ENCODE measurements around the gene SMIM38. TPM values are rescaled to one million over a fixed set of nuclear protein-coding genes. Genes with fewer than 3 reads are reported as not detected.

Gene SMIM38
- total and polyA plus RNA-seq, 4 donors = 0.03 to 1.7 (median 0.07) TPM

GRCh38 chr11:69170704-69171103, 15.0 kb downstream of the SMIM38 start:
- 86% methylated on average over 6 of the region's 6 CpGs for WGBS
- DNase-seq (ENCODE audit: low spot score) = no peak
- H3K9ac ChIP-seq (ENCODE audit: low read depth in 1 of 2, low read length in 2 of 2) = no peak overlapping the region
- no peaks in the 10 kb centered on the region for H3K27me3 ChIP-seq (ENCODE audit: control insufficient read depth in 4 of 4, insufficient read depth in 4 of 4, low read length in 3 of 4)
- H3K4me1 ChIP-seq (ENCODE audit: control insufficient read depth in 4 of 4, insufficient read depth in 4 of 4, low read length in 3 of 4) = no peaks in the 10 kb centered on the region
- H3K9me3 ChIP-seq (ENCODE audit: control insufficient read depth in 4 of 4, low read length in 3 of 4) = no peaks in the 10 kb centered on the region
- H3K4me3 ChIP-seq (ENCODE audit: low read depth in 1 of 3, low read length in 3 of 3) = no peak overlapping the region
- no peak overlapping the region for H3K27ac ChIP-seq (ENCODE audit: low read depth in 1 of 2, low read length in 2 of 2)
- no peaks in the 10 kb centered on the region for H3K36me3 ChIP-seq (ENCODE audit: control insufficient read depth in 4 of 4, insufficient read depth in 3 of 4, low read depth in 1 of 4, low read length in 3 of 4)
- TF ChIP-seq ATF3 (IDR thresholded peaks at IDR 0.05) = no peak
- no peak for TF ChIP-seq HNF4G (IDR thresholded peaks at IDR 0.05)
- no peak for TF ChIP-seq TAF1 (conservative IDR thresholded peaks at IDR 0.05)
- no peak for TF ChIP-seq ZBTB33 (IDR thresholded peaks at IDR 0.05)
- TF ChIP-seq RXRA (IDR thresholded peaks at IDR 0.05) = no peak

DNA sequence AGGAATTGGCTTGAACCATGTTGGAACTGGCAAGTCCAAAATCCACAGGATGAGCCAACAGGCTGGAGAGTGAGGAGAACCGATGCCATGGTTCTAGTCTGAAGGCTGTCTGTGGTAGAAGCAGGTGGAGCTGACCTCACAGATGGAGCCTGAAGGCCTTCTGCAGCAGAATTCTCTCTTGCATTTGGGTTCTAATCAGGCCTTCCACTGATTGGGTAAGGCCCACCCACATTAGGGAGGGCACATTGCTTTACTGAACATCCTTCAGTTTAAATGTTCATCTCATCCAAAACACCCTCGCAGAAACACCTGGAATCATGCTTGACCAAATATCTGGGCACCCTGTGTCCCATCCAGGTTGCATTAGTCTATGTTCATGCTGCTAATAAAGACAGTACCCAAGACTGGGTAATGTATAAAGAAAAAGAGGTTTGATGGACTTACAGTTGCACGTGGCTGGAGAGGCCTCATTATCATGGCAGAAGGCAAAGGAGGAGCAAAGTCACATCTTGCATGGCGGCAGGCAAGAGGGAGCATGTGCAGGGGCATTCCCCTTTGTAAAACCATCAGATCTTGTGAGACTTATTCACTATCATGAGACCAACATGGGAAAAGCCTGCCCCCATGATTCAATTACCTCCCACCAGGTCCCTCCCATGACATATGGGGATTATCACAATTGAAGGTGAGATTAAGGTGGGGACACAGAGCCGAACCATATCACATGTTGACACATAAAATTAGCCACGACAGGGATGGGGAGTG, 15.9 kb downstream of the SMIM38 start:
- no peak for TF ChIP-seq GABPA (IDR thresholded peaks at IDR 0.05 in 1 of 2, conservative IDR thresholded peaks at IDR 0.05 in 1 of 2)
- no peak for TF ChIP-seq RXRA (IDR thresholded peaks at IDR 0.05)
- TF ChIP-seq FOXA1 (IDR thresholded peaks at IDR 0.05) = no peak
- no peak for TF ChIP-seq SP1 (IDR thresholded peaks at IDR 0.05)
- TF ChIP-seq, protein P1, sequence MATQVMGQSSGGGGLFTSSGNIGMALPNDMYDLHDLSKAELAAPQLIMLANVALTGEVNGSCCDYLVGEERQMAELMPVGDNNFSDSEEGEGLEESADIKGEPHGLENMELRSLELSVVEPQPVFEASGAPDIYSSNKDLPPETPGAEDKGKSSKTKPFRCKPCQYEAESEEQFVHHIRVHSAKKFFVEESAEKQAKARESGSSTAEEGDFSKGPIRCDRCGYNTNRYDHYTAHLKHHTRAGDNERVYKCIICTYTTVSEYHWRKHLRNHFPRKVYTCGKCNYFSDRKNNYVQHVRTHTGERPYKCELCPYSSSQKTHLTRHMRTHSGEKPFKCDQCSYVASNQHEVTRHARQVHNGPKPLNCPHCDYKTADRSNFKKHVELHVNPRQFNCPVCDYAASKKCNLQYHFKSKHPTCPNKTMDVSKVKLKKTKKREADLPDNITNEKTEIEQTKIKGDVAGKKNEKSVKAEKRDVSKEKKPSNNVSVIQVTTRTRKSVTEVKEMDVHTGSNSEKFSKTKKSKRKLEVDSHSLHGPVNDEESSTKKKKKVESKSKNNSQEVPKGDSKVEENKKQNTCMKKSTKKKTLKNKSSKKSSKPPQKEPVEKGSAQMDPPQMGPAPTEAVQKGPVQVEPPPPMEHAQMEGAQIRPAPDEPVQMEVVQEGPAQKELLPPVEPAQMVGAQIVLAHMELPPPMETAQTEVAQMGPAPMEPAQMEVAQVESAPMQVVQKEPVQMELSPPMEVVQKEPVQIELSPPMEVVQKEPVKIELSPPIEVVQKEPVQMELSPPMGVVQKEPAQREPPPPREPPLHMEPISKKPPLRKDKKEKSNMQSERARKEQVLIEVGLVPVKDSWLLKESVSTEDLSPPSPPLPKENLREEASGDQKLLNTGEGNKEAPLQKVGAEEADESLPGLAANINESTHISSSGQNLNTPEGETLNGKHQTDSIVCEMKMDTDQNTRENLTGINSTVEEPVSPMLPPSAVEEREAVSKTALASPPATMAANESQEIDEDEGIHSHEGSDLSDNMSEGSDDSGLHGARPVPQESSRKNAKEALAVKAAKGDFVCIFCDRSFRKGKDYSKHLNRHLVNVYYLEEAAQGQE (IDR thresholded peaks at IDR 0.05) = no peak
- no peak for TF ChIP-seq HNF4A (conservative IDR thresholded peaks at IDR 0.05)
- TF ChIP-seq ZBTB33 (IDR thresholded peaks at IDR 0.05) = no peak
- no peak for TF ChIP-seq MAX (IDR thresholded peaks at IDR 0.05)

More for the DNA sequence above, 15.9 kb downstream of the SMIM38 start:
- H3K27me3 ChIP-seq (ENCODE audit: control insufficient read depth in 4 of 4, insufficient read depth in 4 of 4, low read length in 3 of 4) = no peaks in the 10 kb centered on the region
- WGBS = 85% methylated on average over 6 of the region's 6 CpGs
- H3K4me3 ChIP-seq (ENCODE audit: low read depth in 1 of 3, low read length in 3 of 3) = no peak overlapping the region
- H3K27ac ChIP-seq (ENCODE audit: low read depth in 1 of 2, low read length in 2 of 2) = no peak overlapping the region
- H3K4me1 ChIP-seq (ENCODE audit: control insufficient read depth in 4 of 4, insufficient read depth in 4 of 4, low read length in 3 of 4) = no peaks in the 10 kb centered on the region
- H3K9me3 ChIP-seq (ENCODE audit: control insufficient read depth in 4 of 4, low read length in 3 of 4) = no peaks in the 10 kb centered on the region
- no peak overlapping the region for H3K9ac ChIP-seq (ENCODE audit: low read depth in 1 of 2, low read length in 2 of 2)
- DNase-seq (ENCODE audit: low spot score) = no peak
- no peaks in the 10 kb centered on the region for H3K36me3 ChIP-seq (ENCODE audit: control insufficient read depth in 4 of 4, insufficient read depth in 3 of 4, low read depth in 1 of 4, low read length in 3 of 4)
